PC-3 (cell line): ENCODE measurements around the gene ZNF423. TPM values are rescaled to one million over a fixed set of nuclear protein-coding genes. Genes with fewer than 3 reads are reported as not detected.

Experiments
- ATAC-seq: fragments of 200-7000 bp; cut with Tn5 transposase; 2 replicates; pipeline ENCODE4 v1.9.1; 2020; ENCODE audit warnings: mild to moderate bottlenecking, moderate library complexity
- BruUV-seq: library from RNA; stranded (reverse); fragments of 400-500 nt; replicated peaks from 2 replicates; lab custom pipeline; 2021; lab: Mats Ljungman, UMichigan
- CTCF ChIA-PET: fragments of 300-600 bp; sonication (Branson Sonifier 250); formaldehyde crosslinking; loops from one replicate; lab custom pipeline; 2022; ENCODE audit warnings: antibody characterized with exemption; lab: Charles Lee
- POLR2A ChIA-PET: fragments of 300-600 bp; sonication (Branson Sonifier 250); formaldehyde crosslinking; loops from one replicate; lab custom pipeline; 2022; ENCODE audit warnings: antibody characterized with exemption; ENCODE audit not compliant: unreplicated experiment; lab: Charles Lee
- DNase-seq: peaks from one replicate; pipeline ENCODE4 v3.0.0-alpha.2; 2015
- H2AFZ ChIP-seq: fragments of 300-600 bp; sonication (generic); 2 replicates; pipeline ENCODE4 v1.6.0; 2016; ENCODE audit warnings: antibody characterized with exemption, low read length
- H3F3A ChIP-seq: fragments of 300-600 bp; sonication (generic); one replicate; pipeline ENCODE4 v1.6.0; 2017; ENCODE audit warnings: antibody characterized with exemption, low read length, control low read depth, mild to moderate bottlenecking; ENCODE audit not compliant: unreplicated experiment
- H3K27ac ChIP-seq: fragments of 300-600 bp; sonication (generic); 2 replicates; pipeline ENCODE4 v1.5.1; 2016; ENCODE audit warnings: mild to moderate bottlenecking, low read length
- H3K27me3 ChIP-seq: fragments of 300-600 bp; sonication (generic); 2 replicates; pipeline ENCODE4 v1.6.1; 2016; ENCODE audit warnings: low read length, mixed read lengths
- H3K36me3 ChIP-seq: fragments of 300-600 bp; sonication (generic); 2 replicates; pipeline ENCODE4 v1.6.1; 2016; ENCODE audit warnings: low read depth, mixed run types, low read length, mixed read lengths
- H3K4me1 ChIP-seq: fragments of 300-600 bp; sonication (generic); 2 replicates; pipeline ENCODE4 v1.5.1; 2016; ENCODE audit warnings: low read length; ENCODE audit not compliant: insufficient read depth
- H3K4me2 ChIP-seq: fragments of 300-600 bp; sonication (generic); 2 replicates; pipeline ENCODE4 v1.6.0; 2016; ENCODE audit warnings: low read length
- H3K4me3 ChIP-seq: fragments of 300-600 bp; sonication (generic); 2 replicates; pipeline ENCODE4 v1.5.1; 2016; ENCODE audit warnings: mild to moderate bottlenecking, low read length, mixed read lengths
- H3K79me2 ChIP-seq: fragments of 300-600 bp; sonication (generic); 2 replicates; pipeline ENCODE4 v1.6.1; 2017; ENCODE audit warnings: low read length, mixed read lengths
- H3K9ac ChIP-seq: fragments of 300-600 bp; sonication (generic); 2 replicates; pipeline ENCODE4 v1.6.0; 2016; ENCODE audit warnings: mild to moderate bottlenecking, low read length
- H3K9me2 ChIP-seq: fragments of 300-600 bp; sonication (generic); replicated peaks from 2 replicates; pipeline ENCODE4 v1.6.1; 2016; ENCODE audit warnings: mixed run types, low read length, mixed read lengths
- H3K9me3 ChIP-seq: fragments of 300-600 bp; sonication (generic); 2 replicates; pipeline ENCODE4 v1.6.1; 2016; ENCODE audit warnings: low read length, mixed read lengths
- H4K20me1 ChIP-seq: fragments of 300-600 bp; sonication (generic); 2 replicates; pipeline ENCODE4 v1.6.1; 2016; ENCODE audit warnings: low read length, mixed read lengths
- CTCF ChIP-seq: fragments of 300-600 bp; sonication (generic); conservative IDR thresholded peaks from 2 replicates; pipeline ENCODE4 v1.5.1; 2017; ENCODE audit warnings: antibody characterized with exemption, low read depth, mild to moderate bottlenecking, low read length
- EZH2 ChIP-seq: fragments of 300-600 bp; sonication (generic); IDR thresholded peaks from one replicate; pipeline ENCODE4 v1.6.1; 2017; ENCODE audit warnings: antibody characterized with exemption, mild to moderate bottlenecking, low read length; ENCODE audit not compliant: unreplicated experiment
- EZH2phosphoT487 ChIP-seq: fragments of 300-600 bp; sonication (generic); IDR thresholded peaks from 2 replicates; pipeline ENCODE4 v1.6.1; 2018; ENCODE audit warnings: mild to moderate bottlenecking, antibody characterized with exemption, low read length, borderline replicate concordance
- intact Hi-C: fragments of 100-400 bp; cut with micrococcal nuclease; formaldehyde crosslinking; loops from 2 replicates; pipeline ENCODE4 v1.9.0; 2023
- total RNA-seq: library from RNA; depleted of rRNA; stranded (reverse); fragments of >200 nt; gene quantifications from 2 replicates; pipeline ENCODE4 v1.2.3, GENCODE V29; 2014

Gene ZNF423
- total RNA-seq, 1 experiment from 2014 or later = not detected

GRCh38 chr16:49523435-49524159 is 332.3 kb downstream of the ZNF423 start:
- Histone ChIP-seq H2AFZ (no peak overlapping the region), H4K20me1 (no peaks in the 10 kb centered on the region), H3F3A (no peaks in the 10 kb centered on the region), H3K9me3 (no peaks in the 10 kb centered on the region), H3K4me2 (no peak overlapping the region), H3K27me3 (no peaks in the 10 kb centered on the region), H3K9ac (no peak overlapping the region), H3K27ac (no peak overlapping the region), H3K9me2 (no peaks in the 10 kb centered on the region), H3K4me3 (no peak overlapping the region), H3K4me1 (no peaks in the 10 kb centered on the region), H3K36me3 (no peaks in the 10 kb centered on the region), H3K79me2 (no peaks in the 10 kb centered on the region)
- CTCF ChIA-PET = no interaction called here
- BruUV-seq = no TSS peak
- intact Hi-C loops = no loop called here
- no peak for DNase-seq
- no peak for ATAC-seq
- TF ChIP-seq EZH2phosphoT487 (no peak), EZH2 (no peak), CTCF (no peak)
- POLR2A ChIA-PET = no interaction called here

- Histone ChIP-seq H3K4me3 (no peak overlapping the region), H3K36me3 (no peaks in the 10 kb centered on the region), H3K9me3 (no peaks in the 10 kb centered on the region), H2AFZ (no peak overlapping the region), H4K20me1 (no peaks in the 10 kb centered on the region), H3K9ac (no peak overlapping the region), H3K27ac (no peak overlapping the region), H3K4me2 (no peak overlapping the region), H3K4me1 (no peaks in the 10 kb centered on the region), H3F3A (no peaks in the 10 kb centered on the region), H3K27me3 (no peaks in the 10 kb centered on the region; the same call in 1 of the 2 replicates), H3K79me2 (no peaks in the 10 kb centered on the region), H3K9me2 (no peaks in the 10 kb centered on the region)
- ATAC-seq = no peak
- CTCF ChIA-PET = no interaction called here
- no peak for DNase-seq
- intact Hi-C loops = no loop called here
- BruUV-seq = no TSS peak
- POLR2A ChIA-PET = no interaction called here
- no peak for TF ChIP-seq EZH2phosphoT487
- TF ChIP-seq EZH2 = no peak
- TF ChIP-seq CTCF = no peak
Observed at GRCh38 chr16:49521734-49522325, 334.1 kb downstream of the ZNF423 start.

- no peaks in the 10 kb centered on the region for H3F3A ChIP-seq
- BruUV-seq = no TSS peak
- H3K27me3 ChIP-seq = no peaks in the 10 kb centered on the region; the same call in 1 of the 2 replicates
- H3K27ac ChIP-seq = no peak overlapping the region
- H3K36me3 ChIP-seq = no peaks in the 10 kb centered on the region
- no peaks in the 10 kb centered on the region for H4K20me1 ChIP-seq
- H3K9me2 ChIP-seq = no peaks in the 10 kb centered on the region
- no peaks in the 10 kb centered on the region for H3K79me2 ChIP-seq
- no peak overlapping the region for H3K9ac ChIP-seq
- ATAC-seq = no peak
- H2AFZ ChIP-seq = no peak overlapping the region
- no peak for DNase-seq
- no peak for TF ChIP-seq CTCF
- TF ChIP-seq EZH2phosphoT487 = no peak
- TF ChIP-seq EZH2 = no peak
- no peak overlapping the region for H3K4me2 ChIP-seq
- H3K9me3 ChIP-seq = no peaks in the 10 kb centered on the region
- H3K4me3 ChIP-seq = no peak overlapping the region
- ChIA-PET POLR2A (no interaction called here), CTCF (no interaction called here)
- H3K4me1 ChIP-seq = no peaks in the 10 kb centered on the region
- intact Hi-C loops = no loop called here
Observed at GRCh38 chr16:49520492-49521038, 335.3 kb downstream of the ZNF423 start.
